GM19438 (cell line): ENCODE results near the gene IFT81.
"Not testable (repeated sequence)": the region's sequence is repeated elsewhere in the genome, so short reads cannot be mapped to it uniquely, and the experiment has no call there.

Experiments
- ATAC-seq: cut with Tn5 transposase; IDR thresholded peaks from one replicate; pipeline ENCODE4 v1.9.1; 2021; ENCODE audit warnings: low read depth; ENCODE audit not compliant: unreplicated experiment

Gene IFT81

DNA sequence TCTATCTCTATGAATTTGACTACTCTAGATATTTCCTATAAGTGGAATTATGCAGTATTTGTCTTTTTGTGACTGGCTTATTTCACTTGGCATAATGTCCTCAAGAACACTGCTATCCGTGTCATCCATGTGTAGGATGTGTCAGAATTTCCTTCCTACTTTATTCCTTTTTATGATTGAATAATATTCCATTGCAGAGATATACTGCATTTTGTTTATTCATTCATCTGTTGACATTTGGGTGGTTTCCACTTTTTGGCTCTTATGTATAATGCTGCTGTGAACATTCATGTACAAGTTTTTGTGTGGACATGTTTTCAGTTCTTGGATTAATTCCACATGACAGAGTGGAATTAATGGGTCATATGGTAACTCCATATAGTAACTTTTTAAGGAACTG, 111.2 kb downstream of the IFT81 start:
- ATAC-seq, result no peak

- ATAC-seq, result no peak
These were observed 119.1 kb downstream of the IFT81 start for GRCh38 chr12:110243227-110243626.

DNA sequence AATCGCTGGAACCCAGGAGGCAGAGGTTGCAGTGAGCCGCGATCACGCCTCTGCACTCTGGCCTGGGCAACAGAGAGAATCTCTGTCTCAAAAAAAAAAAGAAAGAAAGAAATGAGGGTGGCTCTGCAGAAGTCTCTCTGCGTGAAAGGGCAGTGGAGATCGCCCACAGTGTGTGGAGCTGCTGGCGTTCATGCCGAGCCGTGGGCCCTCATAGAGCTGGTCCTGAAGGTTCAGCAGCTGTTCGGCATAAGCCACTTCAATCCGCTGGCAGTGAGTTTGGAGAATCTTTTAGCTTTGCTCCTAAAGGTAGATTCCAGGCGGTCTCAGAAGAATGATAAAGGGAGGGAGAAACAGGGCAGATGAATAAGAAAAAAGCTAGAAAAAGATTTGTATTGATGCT, 120.2 kb downstream of the IFT81 start:
- no peak for ATAC-seq

GRCh38 chr12:110244829-110245228, 120.7 kb downstream of the IFT81 start:
- no peak for ATAC-seq

- no peak for ATAC-seq
These were observed 121.2 kb downstream of the IFT81 start for GRCh38 chr12:110245369-110245772.

- ATAC-seq, result no peak
These were observed 122.6 kb downstream of the IFT81 start for GRCh38 chr12:110246636-110247339.

DNA sequence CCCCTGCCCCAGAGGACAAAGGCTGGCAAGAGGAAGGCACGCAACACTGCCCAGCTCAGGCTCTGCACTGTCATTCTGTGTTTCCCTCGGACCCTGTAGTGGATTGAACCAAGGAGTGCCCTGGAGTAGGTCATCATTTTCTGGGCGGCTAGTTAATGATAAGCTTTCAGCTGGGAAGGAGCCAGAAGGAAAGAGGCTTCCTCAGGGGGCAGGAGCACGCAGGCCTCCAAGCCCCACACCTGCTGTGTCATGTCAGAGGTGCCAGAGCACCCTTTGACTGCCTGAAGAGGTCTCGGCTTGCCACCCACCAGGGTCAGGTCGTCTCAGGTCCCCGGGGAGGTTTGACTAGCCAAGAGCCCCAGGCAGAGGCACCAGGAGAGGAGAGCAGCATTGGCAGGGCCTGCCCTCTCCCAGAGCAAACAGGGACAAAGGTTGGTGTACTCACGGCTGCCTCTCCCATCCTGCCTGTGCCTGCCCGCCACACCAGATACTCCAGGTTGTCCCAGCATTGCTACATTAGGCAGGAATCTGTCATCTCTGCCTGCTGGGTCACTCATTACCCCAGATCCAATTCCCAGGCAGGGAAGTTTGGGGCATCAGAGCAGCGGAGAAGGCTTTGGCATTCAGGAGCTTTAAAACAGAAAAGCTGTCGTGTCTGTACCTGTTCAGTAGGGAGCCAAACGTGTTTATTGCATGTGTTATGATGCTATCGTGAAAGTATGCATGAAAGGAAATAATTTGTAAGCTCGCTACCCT, 123.4 kb downstream of the IFT81 start:
- ATAC-seq, result no peak

DNA sequence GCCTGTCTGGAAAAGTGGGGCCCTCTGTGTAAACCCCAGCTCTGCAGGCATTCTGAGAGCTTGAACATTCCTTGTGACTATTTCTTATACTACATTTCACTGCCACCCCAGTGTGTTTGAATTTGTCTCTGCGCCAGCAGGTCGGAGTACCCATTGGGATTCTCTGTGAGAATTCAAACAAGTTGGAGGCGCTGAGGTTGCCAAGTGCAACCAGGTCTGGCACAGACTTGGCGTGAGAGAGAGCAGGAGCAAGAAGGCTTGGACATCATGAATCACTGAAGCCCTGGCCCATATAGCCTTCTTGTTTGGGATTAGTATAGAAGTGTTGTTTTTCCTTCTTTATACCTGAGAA, 123.9 kb downstream of the IFT81 start:
- no peak for ATAC-seq

- ATAC-seq, result no peak
These were observed 124.9 kb downstream of the IFT81 start for GRCh38 chr12:110249105-110249504.

DNA sequence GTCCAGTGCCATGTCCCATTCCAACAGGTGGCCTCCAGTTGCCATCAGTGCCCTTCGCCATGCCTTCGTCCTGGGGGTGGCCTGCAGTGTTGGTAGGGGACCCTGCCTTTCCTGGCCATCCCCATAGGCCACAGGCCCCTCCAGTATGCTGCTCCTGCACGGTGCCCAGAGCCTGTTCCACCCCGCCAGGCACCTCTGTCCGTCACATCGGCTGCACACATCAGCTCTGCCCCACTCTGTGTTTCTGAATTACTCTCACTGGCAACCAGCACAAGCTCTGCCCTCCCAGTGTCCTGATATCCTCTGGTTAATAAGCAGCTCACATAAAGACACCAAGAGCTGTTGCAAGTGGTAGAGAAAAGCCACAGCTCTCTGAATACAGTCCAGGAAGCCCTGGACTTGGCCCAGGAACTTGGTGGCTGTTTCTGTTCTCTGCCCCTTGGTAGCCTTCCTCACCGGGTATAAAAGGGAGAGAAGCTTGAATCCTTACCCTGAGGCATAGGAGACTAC, 125.6 kb downstream of the IFT81 start:
- ATAC-seq, result no peak

GRCh38 chr12:110251381-110251780, 127.2 kb downstream of the IFT81 start:
- no peak for ATAC-seq

- ATAC-seq, result no peak
These were observed 128.6 kb downstream of the IFT81 start for GRCh38 chr12:110252716-110253115.

DNA sequence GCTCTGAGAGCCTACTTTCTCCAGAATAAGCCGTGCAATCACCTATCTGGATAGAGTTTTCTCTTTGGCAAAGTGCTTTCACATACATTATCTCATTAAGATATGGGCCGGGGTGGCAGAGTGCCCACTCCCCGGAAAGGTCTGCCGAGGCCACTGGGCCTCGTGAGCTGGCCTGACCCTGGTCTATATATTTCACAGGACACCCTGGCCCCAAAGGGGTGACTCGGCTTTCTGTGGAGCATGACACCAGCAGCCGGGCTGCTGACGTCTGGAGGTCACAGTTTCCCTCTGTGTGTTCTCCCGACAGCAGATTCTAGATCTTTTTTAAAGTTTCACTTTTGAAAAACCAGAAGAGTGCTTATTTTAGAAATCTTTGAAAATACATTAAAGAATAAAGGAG, 129.0 kb downstream of the IFT81 start:
- no peak for ATAC-seq

- ATAC-seq, result no peak
These were observed 130.9 kb downstream of the IFT81 start for GRCh38 chr12:110254971-110255540.

DNA sequence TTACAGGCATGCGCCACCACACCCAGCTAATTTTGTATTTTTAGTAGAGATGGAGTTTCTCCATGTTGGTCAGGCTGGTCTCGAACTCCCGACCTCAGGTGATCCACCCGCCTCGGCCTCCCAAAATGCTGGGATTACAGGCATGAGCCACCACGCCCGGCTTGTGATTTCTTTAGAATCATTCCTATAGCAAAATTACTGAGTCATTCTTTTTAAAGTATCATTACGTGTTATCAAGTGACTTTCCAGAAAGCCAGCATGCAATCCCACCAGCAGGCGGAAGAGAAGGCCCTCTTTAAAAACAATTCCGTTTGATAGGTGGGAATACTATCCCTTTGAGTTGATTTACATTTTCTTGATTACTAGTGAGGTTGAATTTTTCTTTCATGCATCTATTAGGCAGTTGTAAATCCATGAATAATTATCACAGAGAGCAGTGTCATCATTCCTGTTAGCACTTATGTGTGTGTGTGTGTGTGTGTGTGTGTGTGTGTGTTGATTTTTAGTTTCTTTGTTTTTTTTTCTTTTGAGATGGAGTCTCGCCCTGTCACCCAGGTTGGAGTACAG, 131.8 kb downstream of the IFT81 start:
- not testable (repeated sequence) for ATAC-seq

DNA sequence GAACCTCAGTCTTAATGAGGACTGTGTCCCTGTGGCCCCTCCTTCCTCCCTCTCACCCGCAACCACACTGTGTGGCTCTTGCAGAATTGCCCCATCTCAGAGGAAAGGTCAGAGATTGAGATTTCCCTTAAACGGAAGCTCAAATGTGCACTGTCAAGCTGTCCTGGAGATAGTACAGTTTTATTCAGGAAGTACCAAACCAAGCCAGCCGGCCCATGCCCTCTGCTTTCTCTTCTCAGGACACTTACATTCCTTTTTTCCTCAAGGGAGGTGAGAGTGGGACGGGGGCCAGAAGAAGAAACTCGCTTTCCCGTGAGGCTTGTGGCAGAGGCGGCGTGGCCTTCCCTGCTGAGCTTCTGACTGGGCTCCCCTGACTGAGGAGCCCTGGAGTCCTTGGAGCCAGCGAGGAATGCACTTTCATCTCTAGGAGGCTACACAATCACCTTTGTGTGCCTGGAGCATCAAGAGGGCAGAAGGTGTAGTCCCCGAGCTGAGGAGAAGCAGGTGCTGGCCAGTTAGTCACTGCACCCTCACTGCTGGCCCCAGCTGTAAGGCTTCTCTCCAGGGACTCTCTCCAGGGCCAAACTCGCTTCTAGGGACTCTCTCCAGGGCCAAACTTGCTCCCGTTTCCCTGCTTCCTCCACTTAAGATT, 132.7 kb downstream of the IFT81 start:
- ATAC-seq, result no peak

DNA sequence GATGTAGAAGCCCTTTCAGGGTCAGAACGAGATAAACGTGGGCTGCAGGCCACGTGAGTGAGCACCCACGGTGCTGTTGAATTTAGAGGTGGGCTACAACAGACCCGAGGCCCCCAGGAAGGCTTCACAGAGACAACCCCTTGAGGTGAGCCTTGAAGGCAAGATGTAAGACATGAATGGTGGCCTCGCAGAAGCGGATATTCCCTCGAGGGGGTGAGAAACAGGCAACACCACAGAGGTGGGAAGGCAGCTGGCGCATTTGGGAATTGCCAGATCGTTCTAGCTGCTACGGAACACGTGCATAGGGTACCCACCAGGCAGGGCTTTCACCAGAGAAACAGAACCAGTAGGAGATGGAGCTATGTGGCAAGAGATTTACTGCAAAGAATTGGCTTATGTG, 134.3 kb downstream of the IFT81 start:
- no peak for ATAC-seq

GRCh38 chr12:110262442-110263388, 138.6 kb downstream of the IFT81 start:
- no peak for ATAC-seq

DNA sequence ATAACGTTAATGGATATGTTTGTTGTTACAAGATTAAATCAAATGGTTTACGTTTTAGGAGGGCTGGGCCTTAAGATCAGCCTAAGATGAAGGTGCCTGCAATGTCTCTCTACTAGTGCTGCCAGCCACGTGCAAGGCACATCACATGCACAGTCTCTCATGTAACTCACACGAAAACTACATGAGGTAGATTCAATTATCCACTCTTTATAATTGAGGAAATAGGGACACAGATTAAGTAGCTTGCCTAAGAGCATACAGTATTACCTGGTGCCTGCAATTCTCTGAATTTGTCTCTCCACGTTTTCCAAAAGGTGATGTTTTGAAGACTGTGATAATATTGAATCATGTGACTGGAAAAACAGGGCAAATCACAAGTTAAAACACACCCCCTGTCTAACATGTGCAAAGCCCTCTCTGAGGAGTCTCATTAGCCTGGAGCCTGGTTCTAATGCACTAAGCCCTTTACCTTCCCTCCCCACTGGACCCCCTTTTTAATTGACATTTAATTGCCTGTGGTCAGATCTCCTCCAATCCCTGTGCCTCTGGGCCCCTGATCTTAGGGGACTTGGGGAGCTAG, 142.3 kb downstream of the IFT81 start:
- no peak for ATAC-seq
